HG02981 (cell line): ENCODE data around the gene CDC42.
"Not testable (repeated sequence)": the region's sequence is repeated elsewhere in the genome, so short reads cannot be mapped to it uniquely, and the experiment has no call there.

Source experiments
- ATAC-seq: cut with Tn5 transposase; IDR thresholded peaks from one replicate; pipeline ENCODE4 v1.9.1; 2021; ENCODE audit warnings: mild to moderate bottlenecking, moderate library complexity; ENCODE audit not compliant: unreplicated experiment

The CDC42 gene

GRCh38 chr1:22034834-22035233 is 17.7 kb upstream of the CDC42 start:
- not testable (repeated sequence) for ATAC-seq

GRCh38 chr1:22037520-22037919 is 15.0 kb upstream of the CDC42 start:
- ATAC-seq: no peak

- no peak for ATAC-seq
Observed at GRCh38 chr1:22038036-22038435, 14.5 kb upstream of the CDC42 start.

- peak; percentile 93 for ATAC-seq
Observed at GRCh38 chr1:22039594-22040285, 12.8 kb upstream of the CDC42 start.

- ATAC-seq: no peak
Observed at GRCh38 chr1:22040286-22040623, 12.3 kb upstream of the CDC42 start.

- no peak for ATAC-seq
Observed at GRCh38 chr1:22041505-22041904, 11.0 kb upstream of the CDC42 start.

- no peak for ATAC-seq
Observed at GRCh38 chr1:22043198-22043769, 9.2 kb upstream of the CDC42 start.

GRCh38 chr1:22044690-22045420 is 7.7 kb upstream of the CDC42 start:
- no peak for ATAC-seq

- ATAC-seq: no peak
Observed at GRCh38 chr1:22045604-22046228, 6.8 kb upstream of the CDC42 start.

GRCh38 chr1:22048351-22049192 is 3.9 kb upstream of the CDC42 start:
- no peak for ATAC-seq

- no peak for ATAC-seq
Observed at GRCh38 chr1:22050330-22050729, 2.2 kb upstream of the CDC42 start.

GRCh38 chr1:22051607-22052114 is 848 bp upstream of the CDC42 start:
- no peak for ATAC-seq

- ATAC-seq: peak; percentile 34
Observed at GRCh38 chr1:22053017-22053860, 730 bp downstream of the CDC42 start.

GRCh38 chr1:22053861-22054770 is 1.6 kb downstream of the CDC42 start:
- ATAC-seq: no peak

- ATAC-seq: no peak
Observed at GRCh38 chr1:22055463-22055862, 3.0 kb downstream of the CDC42 start.

GRCh38 chr1:22056043-22056442 is 3.5 kb downstream of the CDC42 start:
- ATAC-seq: no peak

- ATAC-seq: no peak
Observed at GRCh38 chr1:22056936-22057335, 4.4 kb downstream of the CDC42 start.

GRCh38 chr1:22057861-22058260 is 5.4 kb downstream of the CDC42 start:
- no peak for ATAC-seq
